NB4 (cell line): ENCODE measurements around the gene CNOT6L.

Experiments
- DNase-seq: peaks from one replicate; pipeline ENCODE4 v3.0.0; 2010; ENCODE audit warnings: low read depth
- H3K4me3 ChIP-seq: one replicate; pipeline ENCODE4 v1.5.1; 2011; ENCODE audit warnings: mild to moderate bottlenecking, low read depth, low read length, moderate library complexity
- CTCF ChIP-seq: IDR thresholded peaks from one replicate; pipeline ENCODE4 v1.5.1; 2012; ENCODE audit warnings: low read depth, low read length
- MAX ChIP-seq: IDR thresholded peaks from 2 replicates; pipeline ENCODE4 v1.6.1; 2011; ENCODE audit warnings: low read depth, low read length
- MYC ChIP-seq: IDR thresholded peaks from 2 replicates; pipeline ENCODE4 v1.6.1; 2011; ENCODE audit warnings: low read depth, low read length
- POLR2A ChIP-seq: IDR thresholded peaks from 2 replicates; pipeline ENCODE4 v1.6.1; 2011; ENCODE audit warnings: mild to moderate bottlenecking; ENCODE audit not compliant: insufficient read length; ENCODE audit errors: extremely low read depth

Gene CNOT6L

DNA sequence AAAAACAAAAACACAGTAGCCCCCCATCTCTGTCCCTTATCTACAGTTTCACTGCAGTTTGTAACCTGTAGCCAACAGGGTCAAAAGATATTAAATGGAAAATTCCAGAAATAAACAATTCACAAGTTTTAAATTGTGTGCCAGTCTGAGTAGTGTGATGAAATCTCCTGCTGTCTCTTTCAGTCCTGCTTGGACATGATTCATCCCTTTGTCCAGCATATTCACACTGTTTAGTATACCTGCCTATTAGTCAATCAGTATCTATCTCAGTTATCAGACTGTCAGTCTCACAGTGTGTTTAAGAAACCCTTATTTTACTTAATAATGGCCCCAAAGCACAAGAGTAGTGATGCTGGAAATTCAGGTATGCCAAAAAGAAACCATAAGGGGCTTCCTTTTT lies 21.9 kb downstream of the CNOT6L start:
- TF ChIP-seq CTCF, result no peak
- no peak for TF ChIP-seq MYC
- no peak for TF ChIP-seq POLR2A
- no peak for TF ChIP-seq MAX
- DNase-seq, result no peak
- no peak overlapping the region for H3K4me3 ChIP-seq

DNA sequence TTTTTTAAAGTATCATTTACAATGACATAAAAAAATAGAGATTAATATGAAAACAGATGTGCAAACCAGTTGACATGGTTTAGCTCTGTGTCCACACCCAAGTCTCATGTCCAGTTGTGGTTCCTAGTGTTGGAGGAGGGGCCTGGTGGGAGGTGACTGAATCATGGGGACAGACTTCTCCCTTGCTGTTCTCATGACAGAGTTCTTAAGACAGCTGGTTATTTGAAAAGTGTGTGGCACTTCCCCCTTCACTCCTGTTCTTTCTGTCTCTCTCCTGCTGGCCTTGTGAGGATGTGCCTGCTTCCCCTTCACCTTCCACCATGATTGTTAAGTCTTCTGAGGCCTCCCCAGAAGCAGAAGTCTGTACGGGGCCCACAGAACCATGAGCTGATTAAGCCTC lies 23.8 kb downstream of the CNOT6L start:
- peak; percentile 21 for DNase-seq
- TF ChIP-seq POLR2A, result no peak
- no peak for TF ChIP-seq CTCF
- TF ChIP-seq MAX, result no peak
- no peak for TF ChIP-seq MYC

DNA sequence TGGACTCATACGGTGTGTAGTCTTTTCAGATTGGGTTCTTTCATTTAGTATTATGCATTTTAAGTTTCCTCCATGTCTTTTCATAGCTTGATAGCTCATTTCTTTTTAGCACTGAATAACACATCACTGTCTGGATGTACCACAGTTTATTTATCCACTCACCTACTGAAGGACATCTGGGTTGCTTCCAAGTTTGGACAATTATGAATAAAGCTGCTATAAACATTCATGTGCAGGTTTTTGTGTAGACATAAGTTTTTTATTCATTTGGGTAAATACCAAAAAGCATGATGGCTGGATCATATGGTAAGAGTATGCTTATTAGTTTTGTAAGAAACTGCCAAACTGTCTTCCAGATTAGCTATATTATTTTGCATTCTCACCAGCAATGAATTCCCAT lies 29.0 kb downstream of the CNOT6L start:
- no peak for DNase-seq
- H3K4me3 ChIP-seq, result no peak overlapping the region
- TF ChIP-seq POLR2A (no peak), CTCF (no peak), MAX (no peak), MYC (no peak)

More for the DNA sequence above, 23.8 kb downstream of the CNOT6L start:
- no peak overlapping the region for H3K4me3 ChIP-seq

DNA sequence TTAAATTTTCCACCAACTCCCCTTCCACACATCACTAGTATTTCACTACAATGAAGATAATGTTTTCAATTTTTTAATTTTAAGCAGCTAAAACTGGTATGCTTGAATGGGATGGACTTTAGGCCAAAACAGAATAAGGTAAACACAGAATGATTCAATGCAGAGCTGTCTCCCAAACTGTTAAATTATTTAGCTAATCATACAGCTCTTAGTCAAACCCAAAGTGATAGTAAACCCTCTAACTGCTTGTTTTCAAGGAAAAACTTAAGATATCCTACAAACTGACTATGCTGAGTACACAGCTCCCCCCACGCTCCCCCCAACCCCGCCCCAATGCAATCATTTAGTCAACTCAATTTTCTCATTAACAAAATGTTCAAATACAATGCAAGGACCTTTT lies 30.2 kb downstream of the CNOT6L start:
- H3K4me3 ChIP-seq, result no peak overlapping the region
- no peak for TF ChIP-seq MYC
- TF ChIP-seq MAX, result no peak
- TF ChIP-seq CTCF, result no peak
- no peak for TF ChIP-seq POLR2A
- no peak for DNase-seq

DNA sequence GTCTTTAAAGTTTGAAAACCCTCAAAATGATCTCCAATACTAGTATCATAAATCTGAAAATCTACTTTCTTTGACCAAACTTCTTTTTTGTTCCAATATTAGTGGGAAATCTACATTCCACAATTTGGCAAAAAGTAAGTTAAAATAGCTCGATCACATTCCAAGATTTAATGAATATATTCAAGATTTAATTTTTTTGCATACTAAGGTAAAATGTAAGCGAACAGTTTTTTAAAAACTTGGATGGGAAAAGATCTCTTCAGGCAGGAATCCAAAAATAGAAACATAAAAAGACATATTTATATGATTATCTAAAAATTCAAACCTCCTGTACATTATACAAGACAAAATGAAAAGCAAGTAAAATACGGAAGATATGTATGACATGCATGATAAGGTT lies 31.2 kb downstream of the CNOT6L start:
- DNase-seq, result no peak
- TF ChIP-seq POLR2A (no peak), CTCF (no peak)
- H3K4me3 ChIP-seq, result no peak overlapping the region

GRCh38 chr4:77785669-77786068 lies 33.5 kb downstream of the CNOT6L start:
- H3K4me3 ChIP-seq, result no peak overlapping the region
- no peak for TF ChIP-seq MAX
- no peak for TF ChIP-seq MYC
- no peak for TF ChIP-seq CTCF
- TF ChIP-seq POLR2A, result no peak
- DNase-seq, result no peak
